ENCODE data around the gene SLIT3.
"Not testable (repeated sequence)": the region's sequence is repeated elsewhere in the genome, so short reads cannot be mapped to it uniquely, and the experiment has no call there.

The SLIT3 gene

DNA sequence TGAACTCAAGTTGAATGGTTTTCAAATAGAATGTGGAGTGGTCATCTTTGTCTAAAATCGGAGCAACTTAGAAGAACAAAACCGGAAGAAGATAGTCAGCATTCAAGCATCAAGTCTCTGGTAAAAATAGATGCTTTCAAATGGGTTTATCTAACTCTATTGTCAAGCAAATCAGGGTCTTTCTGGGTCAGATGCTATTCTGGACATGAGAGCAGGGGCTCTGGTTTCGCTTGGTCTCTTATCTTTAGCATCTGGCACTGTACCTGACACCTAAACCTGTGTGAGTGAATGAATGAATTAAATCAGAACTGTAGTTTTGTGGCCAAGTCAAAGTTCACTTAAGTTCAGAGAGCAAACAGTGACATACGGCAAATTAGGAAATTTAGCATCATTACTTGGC is 173.5 kb downstream of the SLIT3 start:
- Mint-ChIP-seq H3K4me1 (no peaks in the 10 kb centered on the region), H3K9me3 (no peaks in the 10 kb centered on the region), H3K27me3 (peaks cover 5% of the 10 kb centered on the region), H3K36me3 (no peaks in the 10 kb centered on the region), H3K27ac (no peak overlapping the region), H3K4me3 (no peak overlapping the region)
- CTCF ChIA-PET, result no interaction called here
- no peak for DNase-seq

DNA sequence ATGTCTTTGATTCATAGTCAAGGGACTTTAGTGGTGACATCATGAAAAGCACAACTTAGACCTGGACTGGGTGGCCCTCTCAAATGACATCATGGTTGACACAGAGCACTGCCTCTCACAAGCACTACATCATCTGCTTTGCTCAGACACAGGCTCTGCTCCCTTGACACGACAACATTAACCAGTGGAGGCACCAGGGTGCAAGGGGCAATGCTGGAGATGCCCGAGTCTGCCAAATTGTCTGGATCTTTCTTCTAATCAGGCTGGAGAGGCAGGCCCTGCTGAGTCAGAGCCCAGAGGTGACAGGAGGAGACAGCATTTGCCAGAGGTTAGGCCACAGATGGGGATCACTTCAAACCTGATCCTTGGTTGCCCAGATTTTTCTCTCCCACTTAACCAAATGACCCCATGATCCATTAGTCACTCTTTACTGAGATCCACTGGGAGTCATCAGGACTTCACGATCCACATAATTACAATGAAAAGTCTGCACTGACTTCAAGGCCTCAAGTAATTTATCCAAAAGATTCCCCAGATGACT is 174.4 kb downstream of the SLIT3 start:
- Mint-ChIP-seq H3K4me3 (no peak overlapping the region), H3K27me3 (no peaks in the 10 kb centered on the region), H3K4me1 (no peaks in the 10 kb centered on the region), H3K36me3 (no peaks in the 10 kb centered on the region), H3K9me3 (no peaks in the 10 kb centered on the region), H3K27ac (no peak overlapping the region)
- no peak for DNase-seq
- CTCF ChIA-PET, result no interaction called here

DNA sequence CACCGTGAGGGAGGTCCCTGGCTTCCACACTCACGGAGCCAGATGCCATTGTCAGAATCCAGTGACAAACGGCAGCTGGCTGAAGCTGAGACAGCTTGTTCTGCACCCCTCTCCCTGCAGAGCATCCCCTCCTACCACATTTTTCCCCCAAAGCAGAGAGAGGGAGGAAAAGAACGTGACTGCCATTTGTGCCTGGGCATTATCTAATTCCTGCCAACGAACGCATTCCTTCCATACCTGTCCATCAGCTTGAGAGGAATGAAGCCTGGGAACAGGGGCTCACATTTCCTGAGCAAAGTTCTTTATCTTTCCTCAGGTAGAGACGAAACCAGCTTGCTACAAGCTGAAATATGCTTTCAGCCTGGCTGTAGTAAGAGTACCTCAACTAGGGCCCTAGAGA is 175.4 kb downstream of the SLIT3 start:
- CTCF ChIA-PET, result no interaction called here
- DNase-seq, result no peak
- H3K4me1 Mint-ChIP-seq, result no peaks in the 10 kb centered on the region

DNA sequence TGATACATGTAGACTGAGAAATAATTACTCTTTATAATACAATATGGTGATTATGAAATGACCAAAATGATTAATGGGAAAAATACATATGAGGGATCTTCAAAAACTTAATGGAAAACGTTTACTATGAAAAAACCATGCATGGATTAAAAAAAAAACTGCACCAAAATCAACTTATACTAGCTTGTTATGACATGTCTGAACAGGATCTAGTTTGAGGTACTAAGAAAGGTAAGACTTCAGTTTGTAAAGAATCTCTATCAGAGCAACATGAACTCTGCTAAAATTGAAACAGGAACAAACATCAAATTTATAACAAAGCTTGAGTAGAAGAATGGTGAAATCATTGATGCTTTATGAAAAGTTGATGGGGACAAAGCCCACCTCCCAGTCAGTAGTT is 178.0 kb downstream of the SLIT3 start:
- CTCF ChIA-PET, result no interaction called here
- Mint-ChIP-seq H3K36me3 (no peaks in the 10 kb centered on the region), H3K4me3 (no peak overlapping the region)

More for the DNA sequence above, 175.4 kb downstream of the SLIT3 start:
- H3K27ac Mint-ChIP-seq, result no peak overlapping the region
- no peaks in the 10 kb centered on the region for H3K27me3 Mint-ChIP-seq
- H3K9me3 Mint-ChIP-seq, result no peaks in the 10 kb centered on the region
- H3K4me3 Mint-ChIP-seq, result no peak overlapping the region
- H3K36me3 Mint-ChIP-seq, result no peaks in the 10 kb centered on the region

DNA sequence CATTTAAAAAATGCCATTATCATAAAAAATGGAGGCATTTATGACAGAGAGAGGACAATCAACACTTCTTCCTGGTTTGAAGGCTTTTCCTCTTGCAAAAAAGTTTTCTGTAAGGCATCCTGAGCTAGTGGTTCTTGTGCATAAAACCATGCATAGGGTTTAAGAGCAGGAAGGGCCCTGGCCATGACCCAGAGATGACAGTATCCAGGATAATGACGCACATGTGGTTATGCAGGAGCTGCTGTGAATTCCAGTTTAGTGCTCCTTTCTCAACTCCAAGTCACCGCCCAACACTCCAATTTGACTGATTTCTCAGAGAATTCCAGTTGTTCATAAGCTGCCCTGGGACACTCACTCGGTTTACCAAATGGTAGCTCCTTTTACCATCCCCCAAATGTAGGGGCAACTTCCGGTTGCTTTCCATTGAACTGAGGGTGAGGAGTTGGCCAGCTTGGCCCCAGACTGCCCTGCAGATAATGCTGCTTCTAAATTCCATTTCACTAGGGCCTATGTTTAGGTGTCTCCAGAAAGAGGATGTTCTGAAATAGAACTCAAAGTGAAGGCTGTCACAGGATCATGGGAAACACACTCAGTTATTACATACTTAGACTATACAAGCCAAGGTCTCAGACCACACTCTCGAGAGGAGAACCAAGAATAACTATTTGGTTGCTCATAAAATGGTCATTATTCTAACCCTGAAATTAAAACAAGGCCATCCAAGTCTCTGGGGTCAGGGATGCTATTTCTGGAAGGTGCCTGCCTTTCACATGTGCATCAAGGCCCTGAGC is 179.1 kb downstream of the SLIT3 start:
- no peak overlapping the region for H3K4me3 Mint-ChIP-seq
- CTCF ChIA-PET, result no interaction called here
- H3K4me1 Mint-ChIP-seq, result no peaks in the 10 kb centered on the region
- no peaks in the 10 kb centered on the region for H3K9me3 Mint-ChIP-seq
- no peaks in the 10 kb centered on the region for H3K27me3 Mint-ChIP-seq
- DNase-seq, result no peak
- no peaks in the 10 kb centered on the region for H3K36me3 Mint-ChIP-seq
- no peak overlapping the region for H3K27ac Mint-ChIP-seq

More for the DNA sequence above, 178.0 kb downstream of the SLIT3 start:
- H3K27me3 Mint-ChIP-seq, result no peaks in the 10 kb centered on the region
- no peak overlapping the region for H3K27ac Mint-ChIP-seq
- H3K4me1 Mint-ChIP-seq, result no peaks in the 10 kb centered on the region
- H3K9me3 Mint-ChIP-seq, result no peaks in the 10 kb centered on the region
- DNase-seq, result no peak

DNA sequence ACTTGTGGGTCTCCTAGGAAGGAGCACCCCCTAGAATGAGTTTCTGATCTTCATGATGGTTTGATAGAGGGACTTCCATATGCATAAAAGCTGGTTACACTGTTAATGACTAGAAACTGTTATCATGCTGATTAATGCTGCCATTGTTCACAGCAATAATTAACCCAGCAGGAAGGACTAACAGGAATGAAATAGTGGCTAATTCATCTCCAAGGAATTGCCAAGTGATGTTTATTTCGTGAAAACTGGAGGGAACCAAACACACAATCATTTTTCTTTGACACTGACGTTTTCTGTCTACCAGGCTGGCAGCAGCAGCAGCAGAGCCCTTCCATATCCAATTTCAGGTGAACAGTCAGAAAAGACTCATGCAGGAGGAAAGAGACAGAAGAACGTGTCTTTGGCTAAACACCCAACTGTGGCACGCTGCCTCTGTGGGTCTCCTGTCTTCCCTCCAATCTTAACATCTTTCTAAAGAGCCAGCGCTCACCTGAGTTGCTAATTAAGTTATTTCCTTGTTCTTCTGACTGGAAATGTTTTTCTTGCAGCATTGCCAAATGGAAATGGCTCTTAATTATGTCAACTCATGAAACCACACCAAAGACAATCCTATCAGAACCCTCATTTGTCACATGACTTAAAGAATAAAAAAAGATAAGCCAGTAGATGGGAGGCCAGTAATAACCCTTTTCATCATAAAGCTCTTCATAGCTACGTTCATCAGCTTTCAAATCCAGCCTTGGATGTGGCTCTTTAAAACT is 181.5 kb downstream of the SLIT3 start:
- H3K4me1 Mint-ChIP-seq, result no peaks in the 10 kb centered on the region
- H3K27me3 Mint-ChIP-seq, result no peaks in the 10 kb centered on the region
- no peaks in the 10 kb centered on the region for H3K9me3 Mint-ChIP-seq
- no peaks in the 10 kb centered on the region for H3K36me3 Mint-ChIP-seq
- DNase-seq, result no peak
- no peak overlapping the region for H3K27ac Mint-ChIP-seq
- CTCF ChIA-PET, result no interaction called here
- H3K4me3 Mint-ChIP-seq, result no peak overlapping the region

DNA sequence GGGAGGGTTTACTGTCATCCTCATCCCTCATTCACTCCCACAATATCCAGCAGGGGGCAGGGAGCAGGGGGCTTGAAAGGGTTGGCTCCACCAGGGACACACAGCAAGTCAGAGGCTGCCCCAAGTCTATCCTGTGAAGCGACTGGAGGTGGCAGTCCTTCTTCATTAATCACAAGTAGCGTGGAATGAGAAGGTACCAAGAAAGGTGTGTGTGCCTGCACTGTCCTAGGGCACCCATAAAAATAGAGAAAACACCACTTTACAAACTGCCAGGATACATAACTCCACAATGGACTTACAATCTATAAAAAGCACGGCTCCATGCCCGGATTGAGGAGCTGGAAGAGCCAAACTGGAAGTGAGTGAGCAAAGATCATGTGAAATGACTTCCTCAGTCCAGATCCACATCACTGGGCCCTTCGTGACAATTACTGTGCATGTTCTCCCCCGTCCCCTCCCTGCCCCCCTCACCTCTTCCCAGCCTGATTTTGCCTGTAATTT is 183.9 kb downstream of the SLIT3 start:
- Mint-ChIP-seq H3K27ac (no peak overlapping the region), H3K4me1 (no peaks in the 10 kb centered on the region), H3K27me3 (no peaks in the 10 kb centered on the region), H3K9me3 (no peaks in the 10 kb centered on the region), H3K4me3 (no peak overlapping the region), H3K36me3 (no peaks in the 10 kb centered on the region)
- no peak for DNase-seq
- CTCF ChIA-PET, result no interaction called here

DNA sequence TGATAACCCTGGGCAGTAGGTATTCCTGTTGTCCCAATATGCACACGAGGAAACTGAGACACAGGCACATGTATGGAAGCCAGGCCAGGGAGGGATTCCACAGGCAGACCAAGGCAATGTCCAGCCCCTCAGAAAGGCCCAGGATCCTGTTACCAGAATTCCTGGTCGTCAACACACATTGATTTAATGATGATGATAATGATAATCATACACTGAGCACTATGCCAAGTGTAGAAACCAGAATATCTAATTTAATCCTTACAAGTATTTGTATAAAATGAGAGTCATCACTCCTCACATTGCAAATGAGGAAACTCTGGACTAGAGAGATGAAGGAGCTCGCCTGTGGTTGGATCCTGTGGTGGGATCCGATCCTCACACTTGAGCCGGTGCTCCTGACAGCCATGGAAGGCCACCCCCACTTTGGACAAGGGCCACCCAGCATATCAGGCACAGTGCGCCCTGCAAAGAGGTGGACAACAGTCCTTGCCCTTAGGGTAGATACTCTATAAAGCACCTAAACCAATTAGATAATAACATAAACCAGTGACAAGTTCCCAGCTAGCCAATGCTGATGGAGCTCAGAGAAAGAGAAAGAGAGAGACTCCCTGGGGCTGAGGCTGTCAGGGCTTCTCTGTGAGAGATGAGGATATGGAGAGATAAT is 185.3 kb downstream of the SLIT3 start:
- CTCF ChIA-PET, result interaction anchor here (0.7 kb wide), 1 partner anchor 161 kb away, joined by 3 read pairs; no protein-coding TSS in a partner anchor
- no peak overlapping the region for H3K27ac Mint-ChIP-seq
- H3K9me3 Mint-ChIP-seq, result no peaks in the 10 kb centered on the region
- no peaks in the 10 kb centered on the region for H3K4me1 Mint-ChIP-seq
- no peaks in the 10 kb centered on the region for H3K27me3 Mint-ChIP-seq
- no peaks in the 10 kb centered on the region for H3K36me3 Mint-ChIP-seq
- H3K4me3 Mint-ChIP-seq, result no peak overlapping the region
- no peak for DNase-seq

DNA sequence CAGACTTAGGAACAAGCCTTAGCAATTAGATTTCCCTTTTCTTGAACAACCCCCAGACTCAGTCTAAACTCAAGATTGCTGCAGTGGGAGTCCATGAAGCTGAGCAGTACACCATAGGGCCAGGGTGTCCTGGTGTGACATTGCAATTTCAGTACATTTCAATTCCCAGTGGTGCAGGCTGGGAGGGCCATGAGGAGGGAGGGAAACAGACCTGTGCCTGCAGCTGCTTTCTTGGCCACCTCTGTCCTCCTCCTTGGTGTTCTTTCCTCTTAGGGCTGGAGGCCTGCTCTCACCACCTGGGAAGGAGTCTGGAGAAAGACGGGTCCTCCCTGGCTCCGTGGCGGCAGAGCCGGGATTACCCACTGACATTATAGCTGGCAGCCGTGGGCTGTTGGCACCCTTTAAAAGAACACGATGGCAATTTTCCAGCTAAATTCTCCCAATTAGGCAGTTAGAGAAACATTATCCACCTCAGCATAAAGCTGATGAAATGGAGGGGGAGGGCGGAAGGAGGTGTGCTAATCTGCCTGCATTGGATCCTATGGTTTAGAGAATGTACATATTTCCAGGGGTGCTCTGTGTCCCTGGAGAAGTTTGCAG is 186.4 kb downstream of the SLIT3 start:
- Mint-ChIP-seq H3K27me3 (no peaks in the 10 kb centered on the region), H3K36me3 (no peaks in the 10 kb centered on the region), H3K27ac (no peak overlapping the region), H3K4me1 (no peaks in the 10 kb centered on the region), H3K4me3 (no peak overlapping the region), H3K9me3 (no peaks in the 10 kb centered on the region)
- CTCF ChIA-PET, result no interaction called here
- no peak for DNase-seq

DNA sequence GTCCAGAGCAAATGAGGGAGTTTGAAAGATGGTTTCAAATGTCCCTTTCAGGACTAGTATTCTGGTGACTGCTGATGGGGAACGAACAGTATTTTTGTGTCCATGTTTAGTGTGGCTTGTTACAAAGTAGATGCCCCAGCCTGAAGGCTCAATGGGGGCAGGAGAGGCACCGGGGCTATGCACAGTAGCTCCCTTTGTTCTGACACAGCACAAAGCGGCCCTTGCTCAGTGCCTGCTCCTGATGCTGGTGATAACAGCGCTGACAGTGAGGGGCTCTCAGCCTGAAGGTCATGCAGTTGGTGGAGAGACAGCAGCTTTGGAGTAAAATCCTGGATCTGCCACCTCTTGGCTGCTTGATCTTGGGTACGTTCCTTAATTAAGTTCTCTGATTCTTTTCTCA is 188.9 kb downstream of the SLIT3 start:
- Mint-ChIP-seq H3K36me3 (no peaks in the 10 kb centered on the region), H3K4me1 (no peaks in the 10 kb centered on the region), H3K27me3 (no peaks in the 10 kb centered on the region), H3K9me3 (no peaks in the 10 kb centered on the region), H3K4me3 (no peak overlapping the region), H3K27ac (no peak overlapping the region)
- CTCF ChIA-PET, result no interaction called here
- no peak for DNase-seq

DNA sequence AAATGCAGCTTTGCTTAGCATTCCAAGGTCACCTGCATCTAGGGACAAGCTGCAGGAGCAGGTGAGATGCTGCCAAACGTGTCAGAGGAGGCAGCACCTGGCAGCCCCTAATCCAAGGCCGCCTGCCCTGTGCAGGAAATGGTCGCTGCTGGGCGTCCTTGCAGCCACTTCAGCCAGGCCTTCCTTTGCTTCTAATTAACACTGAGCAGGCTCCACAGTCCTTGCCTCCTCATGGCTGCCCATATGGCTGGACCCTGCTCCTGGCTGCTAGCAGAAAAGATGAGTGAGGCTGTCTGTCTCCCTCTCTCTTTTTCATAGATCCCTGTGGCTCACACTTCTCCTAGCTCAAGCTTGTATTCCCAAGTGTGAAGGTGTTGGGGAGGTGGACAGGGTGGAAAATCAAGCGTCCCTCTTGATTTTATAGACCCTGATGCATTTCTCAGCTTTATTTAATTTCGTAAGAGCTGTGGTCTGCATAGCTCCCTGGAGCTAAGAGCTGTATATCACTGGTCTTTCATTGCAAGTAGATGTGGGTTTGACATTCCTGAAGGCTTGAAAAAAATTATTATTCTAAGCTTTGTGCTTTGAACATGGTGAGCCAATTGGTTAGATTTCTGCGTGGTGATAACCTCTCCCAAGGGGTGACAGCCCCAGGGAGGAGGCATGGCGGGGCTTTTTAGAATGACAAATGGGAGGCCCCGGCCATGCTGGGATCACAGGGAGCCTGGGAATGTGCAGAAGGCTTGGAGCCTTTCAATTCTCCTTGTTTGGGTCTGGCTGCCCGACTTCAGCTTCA is 193.8 kb downstream of the SLIT3 start:
- Mint-ChIP-seq H3K27me3 (no peaks in the 10 kb centered on the region), H3K4me1 (no peaks in the 10 kb centered on the region), H3K27ac (no peak overlapping the region), H3K9me3 (no peaks in the 10 kb centered on the region), H3K4me3 (no peak overlapping the region), H3K36me3 (no peaks in the 10 kb centered on the region)
- CTCF ChIA-PET, result no interaction called here
- no peak for DNase-seq

DNA sequence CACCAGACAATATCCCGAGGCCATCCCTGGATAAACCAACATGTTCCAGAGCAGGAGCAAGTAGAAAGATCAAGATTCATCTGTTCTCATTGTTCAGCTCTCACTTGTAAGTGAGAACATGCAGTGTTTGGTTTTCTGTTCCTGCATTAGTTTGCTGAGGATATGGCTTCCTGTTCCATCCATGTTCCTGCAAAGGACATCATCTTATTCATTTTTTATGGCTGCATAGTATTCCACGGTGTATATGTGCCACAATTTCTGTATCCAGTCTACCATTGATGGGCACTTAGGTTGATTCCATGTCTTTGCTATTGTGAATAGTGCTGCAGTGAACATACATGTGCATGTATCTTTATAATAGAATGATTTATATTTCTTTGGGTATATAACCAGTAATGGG is 195.4 kb downstream of the SLIT3 start:
- H3K4me3 Mint-ChIP-seq, CTCF ChIA-PET: not testable (repeated sequence)

DNA sequence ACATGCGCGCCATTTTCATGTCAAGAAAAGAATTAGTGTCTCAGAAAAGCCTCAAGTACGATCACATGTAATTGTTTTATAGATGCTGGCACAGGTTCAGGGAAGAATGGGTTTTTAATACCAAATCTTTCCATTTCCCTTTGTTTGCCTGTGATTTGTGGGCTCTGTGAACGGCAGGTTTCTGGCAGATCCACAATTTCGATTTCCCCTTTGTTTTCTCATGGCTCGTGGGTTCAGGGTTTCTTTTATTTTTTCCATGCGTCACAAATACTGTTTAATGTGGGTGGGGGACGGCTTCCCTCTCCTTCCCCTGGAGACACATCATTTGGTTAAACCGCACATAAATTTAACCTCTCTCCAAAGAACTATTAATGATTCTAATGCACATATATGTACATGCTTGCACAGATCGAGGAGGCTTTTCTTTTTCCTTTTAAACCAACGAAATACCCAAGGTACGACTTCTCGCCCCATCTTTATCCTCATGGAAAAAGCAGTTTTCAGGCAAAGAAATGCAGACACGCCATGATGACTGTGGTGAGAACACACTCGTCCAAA is 195.9 kb downstream of the SLIT3 start:
- H3K4me1 Mint-ChIP-seq, result no peaks in the 10 kb centered on the region
- no peak for DNase-seq
- H3K27me3 Mint-ChIP-seq, result no peaks in the 10 kb centered on the region
- H3K27ac Mint-ChIP-seq, result no peak overlapping the region
- no peak overlapping the region for H3K4me3 Mint-ChIP-seq
- H3K9me3 Mint-ChIP-seq, result no peaks in the 10 kb centered on the region
- H3K36me3 Mint-ChIP-seq, result no peaks in the 10 kb centered on the region
- CTCF ChIA-PET, result no interaction called here

More for the DNA sequence above, 195.4 kb downstream of the SLIT3 start:
- H3K27ac Mint-ChIP-seq, H3K36me3 Mint-ChIP-seq, DNase-seq, H3K27me3 Mint-ChIP-seq, H3K9me3 Mint-ChIP-seq, H3K4me1 Mint-ChIP-seq: not testable (repeated sequence)

All from activated naive CD4-positive, alpha-beta T cell treated with anti-CD3 and anti-CD28 coated beads, Interleukin-2, amount 10 ng/mL, durations not matched to agents 7 days and 5 days (primary cell).